ENCODE data around the gene ARFRP1.

Gene ARFRP1

GRCh38 chr20:63697868-63698545 is 9.8 kb downstream of the ARFRP1 start:
- H3K4me2 ChIP-seq = no peak overlapping the region
- H3K27me3 ChIP-seq (ENCODE audit: insufficient read depth, low read depth) = no peaks in the 10 kb centered on the region; the same call in 1 of the 2 replicates
- H3K79me2 ChIP-seq (ENCODE audit: insufficient read depth, low read depth) = no peaks in the 10 kb centered on the region
- H4K20me1 ChIP-seq (ENCODE audit: insufficient read depth) = no peaks in the 10 kb centered on the region
- H3K9ac ChIP-seq = no peak overlapping the region
- no peaks in the 10 kb centered on the region for H3K36me3 ChIP-seq (ENCODE audit: insufficient read depth)
- H3K4me1 ChIP-seq (ENCODE audit: low read depth, poor library complexity, severe bottlenecking) = no peaks in the 10 kb centered on the region
- TF ChIP-seq, protein P1, sequence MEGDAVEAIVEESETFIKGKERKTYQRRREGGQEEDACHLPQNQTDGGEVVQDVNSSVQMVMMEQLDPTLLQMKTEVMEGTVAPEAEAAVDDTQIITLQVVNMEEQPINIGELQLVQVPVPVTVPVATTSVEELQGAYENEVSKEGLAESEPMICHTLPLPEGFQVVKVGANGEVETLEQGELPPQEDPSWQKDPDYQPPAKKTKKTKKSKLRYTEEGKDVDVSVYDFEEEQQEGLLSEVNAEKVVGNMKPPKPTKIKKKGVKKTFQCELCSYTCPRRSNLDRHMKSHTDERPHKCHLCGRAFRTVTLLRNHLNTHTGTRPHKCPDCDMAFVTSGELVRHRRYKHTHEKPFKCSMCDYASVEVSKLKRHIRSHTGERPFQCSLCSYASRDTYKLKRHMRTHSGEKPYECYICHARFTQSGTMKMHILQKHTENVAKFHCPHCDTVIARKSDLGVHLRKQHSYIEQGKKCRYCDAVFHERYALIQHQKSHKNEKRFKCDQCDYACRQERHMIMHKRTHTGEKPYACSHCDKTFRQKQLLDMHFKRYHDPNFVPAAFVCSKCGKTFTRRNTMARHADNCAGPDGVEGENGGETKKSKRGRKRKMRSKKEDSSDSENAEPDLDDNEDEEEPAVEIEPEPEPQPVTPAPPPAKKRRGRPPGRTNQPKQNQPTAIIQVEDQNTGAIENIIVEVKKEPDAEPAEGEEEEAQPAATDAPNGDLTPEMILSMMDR (conservative IDR thresholded peaks at IDR 0.05; ENCODE audit: low read depth, low read length) = no peak
- H2AFZ ChIP-seq (ENCODE audit: low read depth) = no peak overlapping the region
- no peak overlapping the region for H3K27ac ChIP-seq
- no peak overlapping the region for H3K4me3 ChIP-seq (IDR thresholded peaks at IDR 0.05; ENCODE audit: insufficient read depth, low read depth, low read length)

- H3K9ac ChIP-seq = no peak overlapping the region
- H2AFZ ChIP-seq (ENCODE audit: low read depth) = no peak overlapping the region
- no peak overlapping the region for H3K4me3 ChIP-seq (IDR thresholded peaks at IDR 0.05; ENCODE audit: insufficient read depth, low read depth, low read length)
- no peaks in the 10 kb centered on the region for H3K4me1 ChIP-seq (ENCODE audit: low read depth, poor library complexity, severe bottlenecking)
- no peaks in the 10 kb centered on the region for H3K36me3 ChIP-seq (ENCODE audit: insufficient read depth)
- H3K79me2 ChIP-seq (ENCODE audit: insufficient read depth, low read depth) = no peaks in the 10 kb centered on the region
- H3K27ac ChIP-seq = no peak overlapping the region
- no peaks in the 10 kb centered on the region for H4K20me1 ChIP-seq (ENCODE audit: insufficient read depth)
- TF ChIP-seq, protein P1 (conservative IDR thresholded peaks at IDR 0.05; ENCODE audit: low read depth, low read length) = no peak
- no peak overlapping the region for H3K4me2 ChIP-seq
- no peaks in the 10 kb centered on the region; the same call in 1 of the 2 replicates for H3K27me3 ChIP-seq (ENCODE audit: insufficient read depth, low read depth)
Observed at GRCh38 chr20:63697357-63697867, 10.4 kb downstream of the ARFRP1 start.

- Histone ChIP-seq H3K36me3 (ENCODE audit: insufficient read depth) (no peaks in the 10 kb centered on the region), H3K4me3 (IDR thresholded peaks at IDR 0.05; ENCODE audit: insufficient read depth, low read depth, low read length) (no peak within 1 kb of the TSS), H3K9ac (no peak within 1 kb of the TSS), H4K20me1 (ENCODE audit: insufficient read depth) (no peaks in the 10 kb centered on the region), H2AFZ (ENCODE audit: low read depth) (no peak within 1 kb of the TSS), H3K27me3 (ENCODE audit: insufficient read depth, low read depth) (no peaks in the 10 kb centered on the region; the same call in 1 of the 2 replicates), H3K4me1 (ENCODE audit: low read depth, poor library complexity, severe bottlenecking) (no peaks in the 10 kb centered on the region), H3K79me2 (ENCODE audit: insufficient read depth, low read depth) (no peaks in the 10 kb centered on the region), H3K27ac (no peak within 1 kb of the TSS), H3K4me2 (no peak within 1 kb of the TSS)
- TF ChIP-seq, protein P1 (conservative IDR thresholded peaks at IDR 0.05; ENCODE audit: low read depth, low read length) = no peak
Observed at GRCh38 chr20:63696628-63697356, 11.0 kb downstream of the ARFRP1 start, which contains the start of gene TNFRSF6B. Gene TNFRSF6B, plus strand, starts transcription at chr20:63696652. Its CDS starts 116 bp downstream, at chr20:63696768.

DNA sequence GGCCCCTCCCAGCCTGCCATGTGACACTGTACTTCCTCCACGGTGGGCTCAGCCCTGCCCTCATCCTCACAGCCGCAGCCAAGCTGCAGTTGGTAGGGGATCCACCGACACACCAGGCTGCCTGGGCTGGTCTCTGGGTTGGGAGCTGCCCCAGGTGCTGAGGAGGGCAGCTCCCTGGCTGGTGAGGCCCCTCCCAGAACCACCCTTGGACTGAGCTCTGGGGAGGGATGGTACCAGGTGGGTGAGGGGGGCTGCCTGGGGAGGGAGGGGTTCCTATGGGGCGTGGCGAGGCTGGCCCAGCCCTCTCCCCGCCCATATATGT is 11.5 kb downstream of the ARFRP1 start:
- TF ChIP-seq, protein P1 (conservative IDR thresholded peaks at IDR 0.05; ENCODE audit: low read depth, low read length) = no peak
- Histone ChIP-seq H3K4me1 (ENCODE audit: low read depth, poor library complexity, severe bottlenecking) (no peaks in the 10 kb centered on the region), H4K20me1 (ENCODE audit: insufficient read depth) (no peaks in the 10 kb centered on the region), H3K4me3 (IDR thresholded peaks at IDR 0.05; ENCODE audit: insufficient read depth, low read depth, low read length) (no peak overlapping the region), H3K79me2 (ENCODE audit: insufficient read depth, low read depth) (no peaks in the 10 kb centered on the region), H3K9ac (no peak overlapping the region), H2AFZ (ENCODE audit: low read depth) (no peak overlapping the region), H3K4me2 (no peak overlapping the region), H3K36me3 (ENCODE audit: insufficient read depth) (no peaks in the 10 kb centered on the region), H3K27me3 (ENCODE audit: insufficient read depth, low read depth) (no peaks in the 10 kb centered on the region; the same call in 1 of the 2 replicates), H3K27ac (no peak overlapping the region)

Data from KMS-11 (cell line).